ENCODE results near the gene GLTP. TPM values are rescaled to one million over a fixed set of nuclear protein-coding genes. Genes with fewer than 3 reads are reported as not detected.

GLTP gene
- total RNA-seq, 4 donors from 2014 or later: 22.2 to 35.9 (median 32.6) TPM

GRCh38 chr12:109923481-109924245 is 43.3 kb upstream of the GLTP start:
- TF ChIP-seq, protein P1, sequence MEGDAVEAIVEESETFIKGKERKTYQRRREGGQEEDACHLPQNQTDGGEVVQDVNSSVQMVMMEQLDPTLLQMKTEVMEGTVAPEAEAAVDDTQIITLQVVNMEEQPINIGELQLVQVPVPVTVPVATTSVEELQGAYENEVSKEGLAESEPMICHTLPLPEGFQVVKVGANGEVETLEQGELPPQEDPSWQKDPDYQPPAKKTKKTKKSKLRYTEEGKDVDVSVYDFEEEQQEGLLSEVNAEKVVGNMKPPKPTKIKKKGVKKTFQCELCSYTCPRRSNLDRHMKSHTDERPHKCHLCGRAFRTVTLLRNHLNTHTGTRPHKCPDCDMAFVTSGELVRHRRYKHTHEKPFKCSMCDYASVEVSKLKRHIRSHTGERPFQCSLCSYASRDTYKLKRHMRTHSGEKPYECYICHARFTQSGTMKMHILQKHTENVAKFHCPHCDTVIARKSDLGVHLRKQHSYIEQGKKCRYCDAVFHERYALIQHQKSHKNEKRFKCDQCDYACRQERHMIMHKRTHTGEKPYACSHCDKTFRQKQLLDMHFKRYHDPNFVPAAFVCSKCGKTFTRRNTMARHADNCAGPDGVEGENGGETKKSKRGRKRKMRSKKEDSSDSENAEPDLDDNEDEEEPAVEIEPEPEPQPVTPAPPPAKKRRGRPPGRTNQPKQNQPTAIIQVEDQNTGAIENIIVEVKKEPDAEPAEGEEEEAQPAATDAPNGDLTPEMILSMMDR (IDR thresholded peaks at IDR 0.05; ENCODE audit: low read depth): no peak

DNA sequence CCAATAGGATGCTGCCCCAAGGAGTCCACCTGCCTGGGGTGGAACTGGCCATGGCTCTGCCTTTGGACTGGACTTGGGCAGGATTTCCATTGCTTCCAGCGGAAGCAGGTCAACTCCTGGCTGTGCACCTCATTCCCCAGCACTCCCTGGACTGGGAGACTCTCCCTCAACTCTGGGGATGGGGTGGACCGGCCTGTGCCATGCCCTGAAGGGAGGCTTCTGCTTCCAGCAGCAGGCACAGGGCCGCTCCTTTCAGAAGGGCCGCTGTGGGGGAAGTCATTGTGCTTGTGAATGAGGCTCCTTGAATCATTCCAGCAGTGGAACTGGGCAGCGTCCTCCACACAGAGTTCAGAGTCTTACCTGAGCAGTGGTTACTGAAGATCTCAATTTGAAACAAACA is 42.7 kb upstream of the GLTP start:
- TF ChIP-seq, protein P1 (IDR thresholded peaks at IDR 0.05; ENCODE audit: low read depth): no peak

- TF ChIP-seq, protein P1 (IDR thresholded peaks at IDR 0.05; ENCODE audit: low read depth): no peak
Observed at GRCh38 chr12:109921982-109922381, 41.6 kb upstream of the GLTP start.

DNA sequence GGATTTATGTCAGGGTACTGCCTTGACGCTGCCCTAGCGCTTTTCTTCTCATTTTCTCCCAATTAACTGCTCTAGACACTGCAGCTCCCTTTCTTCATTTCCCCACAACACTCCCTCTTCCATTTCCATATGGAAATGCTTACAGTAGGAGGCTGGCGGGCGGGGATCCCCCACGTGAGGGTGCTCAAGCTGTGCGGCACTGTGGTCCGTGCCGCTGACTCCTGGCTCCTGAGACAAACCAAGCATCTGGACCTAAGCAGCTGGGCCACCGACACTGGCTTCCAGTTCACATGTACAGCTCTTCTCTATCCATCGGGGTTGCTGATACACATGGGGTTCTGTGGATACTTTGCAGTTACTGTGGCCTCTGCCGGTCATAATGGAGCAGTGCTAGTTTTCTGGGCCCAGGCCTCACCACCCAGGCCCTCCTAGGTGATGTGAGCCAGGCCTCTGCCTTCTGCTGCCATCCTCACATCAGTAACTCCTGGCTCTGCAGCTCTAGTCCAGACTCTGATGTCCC is 40.0 kb upstream of the GLTP start:
- TF ChIP-seq, protein P1 (IDR thresholded peaks at IDR 0.05; ENCODE audit: low read depth): no peak

GRCh38 chr12:109919456-109919855 is 39.1 kb upstream of the GLTP start:
- TF ChIP-seq, protein P1 (IDR thresholded peaks at IDR 0.05; ENCODE audit: low read depth): no peak

DNA sequence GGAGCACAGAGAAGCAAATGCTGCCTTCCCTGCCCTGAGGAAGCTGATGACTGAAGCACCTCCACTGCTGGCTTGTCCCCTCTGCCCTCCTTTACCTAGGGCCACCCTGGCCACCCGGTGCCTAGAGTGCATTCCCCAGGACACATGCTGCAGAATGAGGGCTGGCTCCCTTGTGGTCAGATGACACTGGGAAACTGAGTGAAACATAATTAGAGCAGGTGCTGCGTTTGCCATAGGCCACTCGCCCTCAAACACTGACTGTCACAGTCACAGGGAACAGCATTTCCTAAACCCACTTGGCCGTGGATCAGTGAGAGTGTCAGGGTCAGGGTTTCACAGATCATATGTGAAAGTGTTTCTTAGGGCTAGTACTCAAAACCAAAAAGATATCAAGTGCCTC is 35.7 kb upstream of the GLTP start:
- TF ChIP-seq, protein P1 (IDR thresholded peaks at IDR 0.05; ENCODE audit: low read depth): no peak

DNA sequence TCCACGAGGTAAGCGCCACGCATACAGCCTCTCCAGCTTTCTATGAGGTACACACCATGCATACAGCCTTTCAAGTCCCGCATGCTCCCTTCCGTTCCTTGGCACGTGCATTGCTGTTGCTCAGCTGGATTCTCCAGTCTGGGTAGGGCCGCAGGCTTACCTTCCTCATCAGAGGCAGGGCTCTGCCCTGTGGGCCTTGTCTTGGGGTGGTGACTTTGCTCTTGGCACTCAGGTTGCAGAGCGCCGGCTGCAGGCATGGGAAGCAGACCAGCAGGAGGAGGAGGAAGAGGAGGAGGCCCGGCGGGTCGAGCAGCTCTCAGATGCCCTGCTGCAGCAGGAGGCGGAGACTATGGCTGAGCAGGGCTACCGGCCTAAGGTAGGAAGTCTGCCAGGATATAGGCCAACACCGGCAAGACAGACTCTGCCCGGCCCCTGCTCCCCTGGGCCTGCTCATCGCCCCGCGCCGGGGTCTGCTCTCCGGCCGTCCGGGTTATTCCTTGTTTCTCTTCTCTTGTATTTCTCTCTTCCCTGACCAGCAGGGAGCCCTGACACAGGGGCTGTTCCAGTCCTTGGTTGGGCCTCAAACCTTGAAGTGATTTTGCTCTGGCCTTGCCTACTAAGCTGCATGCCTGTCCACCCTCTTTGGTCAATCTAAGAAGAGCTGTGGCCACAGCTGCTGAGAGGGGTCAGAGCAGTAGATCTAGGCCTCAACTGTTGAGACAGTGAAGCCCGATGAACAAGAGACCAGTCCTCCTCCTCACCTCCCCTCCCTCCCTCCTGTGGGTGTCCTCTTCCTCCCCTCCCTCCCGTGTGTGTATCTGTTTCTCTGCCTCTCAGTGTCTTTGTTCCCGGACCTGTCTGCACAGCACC is 35.1 kb upstream of the GLTP start:
- TF ChIP-seq, protein P1 (IDR thresholded peaks at IDR 0.05; ENCODE audit: low read depth): no peak

Data from subcutaneous adipose tissue (tissue), 4 donors.